MM.1S (cell line): ENCODE results near the gene ALAS1.

ENCODE experiments used
- DNase-seq: peaks from one replicate; pipeline ENCODE4 v3.0.0-alpha.2; 2015
- H2AFZ ChIP-seq: fragments of 300-600 bp; sonication (generic); 2 replicates; pipeline ENCODE4 v1.6.0; 2016; ENCODE audit warnings: antibody characterized with exemption, low read length
- H3F3A ChIP-seq: fragments of 300-600 bp; sonication (generic); 2 replicates; pipeline ENCODE4 v1.6.1; 2016; ENCODE audit warnings: mild to moderate bottlenecking, antibody characterized with exemption, low read length, moderate library complexity, mixed read lengths; ENCODE audit not compliant: insufficient read depth
- H3K27ac ChIP-seq: fragments of 300-600 bp; sonication (generic); 2 replicates; pipeline ENCODE4 v1.5.1; 2016; ENCODE audit warnings: mild to moderate bottlenecking, low read length
- H3K27me3 ChIP-seq: fragments of 300-600 bp; sonication (generic); replicated peaks from 2 replicates; pipeline ENCODE4 v1.6.0; 2016; ENCODE audit warnings: low read length; ENCODE audit not compliant: insufficient read depth
- H3K36me3 ChIP-seq: fragments of 300-600 bp; sonication (generic); replicated peaks from 2 replicates; pipeline ENCODE4 v1.6.1; 2016; ENCODE audit warnings: mild to moderate bottlenecking, low read length, mixed read lengths; ENCODE audit not compliant: insufficient read depth
- H3K4me1 ChIP-seq: fragments of 300-600 bp; sonication (generic); 2 replicates; pipeline ENCODE4 v1.6.1; 2016; ENCODE audit warnings: low read length, mixed read lengths
- H3K4me2 ChIP-seq: fragments of 300-600 bp; sonication (generic); 2 replicates; pipeline ENCODE4 v1.6.0; 2016; ENCODE audit warnings: low read depth, low read length
- H3K4me3 ChIP-seq: fragments of 300-600 bp; sonication (generic); 2 replicates; pipeline ENCODE4 v1.5.1; 2016; ENCODE audit warnings: low read length, mixed read lengths
- H3K79me2 ChIP-seq: fragments of 300-600 bp; sonication (generic); 2 replicates; pipeline ENCODE4 v1.6.1; 2016; ENCODE audit warnings: mixed run types, low read length, mixed read lengths
- H3K9ac ChIP-seq: fragments of 300-600 bp; sonication (generic); 2 replicates; pipeline ENCODE4 v1.6.1; 2016; ENCODE audit warnings: low read length, mixed read lengths
- H3K9me2 ChIP-seq: fragments of 300-600 bp; sonication (generic); replicated peaks from 2 replicates; pipeline ENCODE4 v1.6.1; 2016; ENCODE audit warnings: mild to moderate bottlenecking, low read length, mixed read lengths; ENCODE audit not compliant: insufficient read depth
- H3K9me3 ChIP-seq: fragments of 300-600 bp; sonication (generic); replicated peaks from 2 replicates; pipeline ENCODE4 v1.6.1; 2016; ENCODE audit warnings: mild to moderate bottlenecking, low read length, mixed read lengths; ENCODE audit not compliant: insufficient read depth
- H4K20me1 ChIP-seq: fragments of 300-600 bp; sonication (generic); 2 replicates; pipeline ENCODE4 v1.6.1; 2016; ENCODE audit warnings: mild to moderate bottlenecking, low read length, moderate library complexity, mixed read lengths; ENCODE audit not compliant: insufficient read depth
- EZH2 ChIP-seq: fragments of 300-600 bp; sonication (generic); optimal IDR thresholded peaks from 2 replicates; pipeline ENCODE3; 2017; ENCODE audit warnings: low read depth, mild to moderate bottlenecking, antibody characterized with exemption, low read length, mixed read lengths
- EZH2phosphoT487 ChIP-seq: fragments of 300-600 bp; sonication (generic); IDR thresholded peaks from 2 replicates; pipeline ENCODE4 v1.6.1; 2018; ENCODE audit warnings: antibody characterized with exemption, low read length
- TF ChIP-seq, protein P1 (sequence below): fragments of 300-600 bp; sonication (generic); IDR thresholded peaks from 2 replicates; pipeline ENCODE4 v1.5.1; 2016; ENCODE audit warnings: antibody characterized with exemption, low read length, mixed read lengths

ALAS1 gene

DNA sequence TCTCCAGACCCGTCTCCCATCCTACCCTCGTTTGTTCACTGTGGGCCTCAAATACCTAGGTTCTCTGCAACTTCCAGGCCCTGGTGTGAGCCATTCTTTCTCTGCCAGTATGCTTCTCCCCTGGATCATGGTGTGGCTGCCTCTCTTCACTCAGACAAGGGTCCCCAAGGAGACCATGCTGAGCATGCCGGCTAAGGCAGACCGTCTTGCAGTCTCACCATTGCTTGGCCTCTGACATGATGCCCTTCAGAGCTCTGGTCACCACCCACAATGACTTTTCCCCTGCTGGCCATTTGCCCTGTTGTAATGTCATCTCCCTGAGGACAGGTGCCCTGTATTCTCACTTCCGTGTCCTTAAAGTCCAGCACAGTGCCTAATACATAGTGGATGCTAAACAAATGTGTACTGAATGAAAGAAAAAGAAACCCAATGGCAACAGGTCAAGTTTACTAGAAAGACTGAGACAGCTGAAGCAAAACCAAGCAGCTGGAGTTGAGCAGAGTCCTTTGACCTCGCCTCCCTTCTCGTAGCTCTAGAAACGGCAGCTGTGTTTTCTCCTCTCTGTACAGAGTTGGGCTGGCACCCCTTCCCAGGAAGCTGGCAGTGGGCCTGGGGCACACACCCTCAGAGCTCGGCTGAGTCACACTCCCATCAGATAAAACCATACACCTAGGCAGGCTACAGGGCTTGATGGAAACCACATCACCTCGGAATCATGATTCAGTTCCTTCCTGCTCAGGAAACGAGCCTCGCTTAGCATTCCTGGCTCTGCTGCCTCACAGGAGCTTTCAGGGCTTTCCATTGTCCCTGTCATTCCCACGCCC lies 18.8 kb downstream of the ALAS1 start:
- Histone ChIP-seq H3K9me2 (no peaks in the 10 kb centered on the region), H3K27me3 (no peaks in the 10 kb centered on the region), H3K36me3 (no peaks in the 10 kb centered on the region), H3K4me1 (peaks cover 8% of the 10 kb centered on the region; the same call in 1 of the 2 replicates), H3K27ac (no peak overlapping the region), H3K9ac (no peak overlapping the region), H2AFZ (no peak overlapping the region), H3K79me2 (no peaks in the 10 kb centered on the region), H4K20me1 (no peaks in the 10 kb centered on the region), H3F3A (no peaks in the 10 kb centered on the region), H3K9me3 (no peaks in the 10 kb centered on the region), H3K4me2 (no peak overlapping the region), H3K4me3 (no peak overlapping the region)
- TF ChIP-seq, protein P1, sequence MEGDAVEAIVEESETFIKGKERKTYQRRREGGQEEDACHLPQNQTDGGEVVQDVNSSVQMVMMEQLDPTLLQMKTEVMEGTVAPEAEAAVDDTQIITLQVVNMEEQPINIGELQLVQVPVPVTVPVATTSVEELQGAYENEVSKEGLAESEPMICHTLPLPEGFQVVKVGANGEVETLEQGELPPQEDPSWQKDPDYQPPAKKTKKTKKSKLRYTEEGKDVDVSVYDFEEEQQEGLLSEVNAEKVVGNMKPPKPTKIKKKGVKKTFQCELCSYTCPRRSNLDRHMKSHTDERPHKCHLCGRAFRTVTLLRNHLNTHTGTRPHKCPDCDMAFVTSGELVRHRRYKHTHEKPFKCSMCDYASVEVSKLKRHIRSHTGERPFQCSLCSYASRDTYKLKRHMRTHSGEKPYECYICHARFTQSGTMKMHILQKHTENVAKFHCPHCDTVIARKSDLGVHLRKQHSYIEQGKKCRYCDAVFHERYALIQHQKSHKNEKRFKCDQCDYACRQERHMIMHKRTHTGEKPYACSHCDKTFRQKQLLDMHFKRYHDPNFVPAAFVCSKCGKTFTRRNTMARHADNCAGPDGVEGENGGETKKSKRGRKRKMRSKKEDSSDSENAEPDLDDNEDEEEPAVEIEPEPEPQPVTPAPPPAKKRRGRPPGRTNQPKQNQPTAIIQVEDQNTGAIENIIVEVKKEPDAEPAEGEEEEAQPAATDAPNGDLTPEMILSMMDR = no peak
- TF ChIP-seq EZH2phosphoT487 = no peak
- no peak for TF ChIP-seq EZH2
- DNase-seq = no peak

DNA sequence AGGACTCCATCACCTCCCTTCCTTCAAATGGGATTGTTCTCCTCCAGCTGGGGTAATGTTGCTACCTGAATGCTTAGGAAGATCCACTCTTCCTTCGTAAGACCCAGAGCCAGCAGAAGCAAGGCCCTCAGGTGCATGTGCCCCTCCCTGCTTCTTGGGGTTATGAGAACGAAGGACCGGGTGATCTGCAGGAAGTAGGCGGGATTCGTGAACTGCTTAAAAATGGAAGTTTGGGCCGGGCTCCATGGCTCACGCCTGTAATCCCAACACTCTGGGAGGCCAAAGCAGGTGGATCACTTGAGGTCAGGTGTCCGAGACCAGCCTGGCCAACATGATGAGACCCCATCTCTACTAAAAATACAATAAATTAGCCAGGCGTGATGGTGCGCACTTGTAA lies 19.4 kb downstream of the ALAS1 start:
- no peak overlapping the region for H3K27ac ChIP-seq
- no peak overlapping the region for H2AFZ ChIP-seq

GRCh38 chr3:52218026-52218425 lies 20.1 kb downstream of the ALAS1 start:
- Histone ChIP-seq H2AFZ (no peak overlapping the region), H3K27me3 (no peaks in the 10 kb centered on the region), H3F3A (no peaks in the 10 kb centered on the region), H3K36me3 (no peaks in the 10 kb centered on the region), H3K4me1 (peaks cover 8% of the 10 kb centered on the region; the same call in 1 of the 2 replicates), H3K27ac (no peak overlapping the region), H4K20me1 (no peaks in the 10 kb centered on the region), H3K79me2 (no peaks in the 10 kb centered on the region), H3K4me2 (no peak overlapping the region), H3K9me3 (no peaks in the 10 kb centered on the region), H3K9me2 (no peaks in the 10 kb centered on the region), H3K4me3 (no peak overlapping the region), H3K9ac (no peak overlapping the region)
- TF ChIP-seq, protein P1 = no peak
- no peak for TF ChIP-seq EZH2
- TF ChIP-seq EZH2phosphoT487 = no peak
- no peak for DNase-seq

More for the DNA sequence above, 19.4 kb downstream of the ALAS1 start:
- Histone ChIP-seq H3F3A (no peaks in the 10 kb centered on the region), H3K36me3 (no peaks in the 10 kb centered on the region), H3K4me1 (peaks cover 8% of the 10 kb centered on the region; the same call in 1 of the 2 replicates), H3K9me2 (no peaks in the 10 kb centered on the region), H4K20me1 (no peaks in the 10 kb centered on the region), H3K27me3 (no peaks in the 10 kb centered on the region), H3K4me3 (no peak overlapping the region), H3K79me2 (no peaks in the 10 kb centered on the region), H3K9ac (no peak overlapping the region), H3K4me2 (no peak overlapping the region), H3K9me3 (no peaks in the 10 kb centered on the region)
- TF ChIP-seq, protein P1 = no peak
- TF ChIP-seq EZH2 (no peak), EZH2phosphoT487 (no peak)
- no peak for DNase-seq
